Fibroblast of skin of right biceps (primary cell): ENCODE measurements around the gene DNMT3A.

Experiments used
- DNase-seq: peaks from one replicate; pipeline ENCODE4 v3.0.0-alpha.2; 2013

Gene DNMT3A

DNA sequence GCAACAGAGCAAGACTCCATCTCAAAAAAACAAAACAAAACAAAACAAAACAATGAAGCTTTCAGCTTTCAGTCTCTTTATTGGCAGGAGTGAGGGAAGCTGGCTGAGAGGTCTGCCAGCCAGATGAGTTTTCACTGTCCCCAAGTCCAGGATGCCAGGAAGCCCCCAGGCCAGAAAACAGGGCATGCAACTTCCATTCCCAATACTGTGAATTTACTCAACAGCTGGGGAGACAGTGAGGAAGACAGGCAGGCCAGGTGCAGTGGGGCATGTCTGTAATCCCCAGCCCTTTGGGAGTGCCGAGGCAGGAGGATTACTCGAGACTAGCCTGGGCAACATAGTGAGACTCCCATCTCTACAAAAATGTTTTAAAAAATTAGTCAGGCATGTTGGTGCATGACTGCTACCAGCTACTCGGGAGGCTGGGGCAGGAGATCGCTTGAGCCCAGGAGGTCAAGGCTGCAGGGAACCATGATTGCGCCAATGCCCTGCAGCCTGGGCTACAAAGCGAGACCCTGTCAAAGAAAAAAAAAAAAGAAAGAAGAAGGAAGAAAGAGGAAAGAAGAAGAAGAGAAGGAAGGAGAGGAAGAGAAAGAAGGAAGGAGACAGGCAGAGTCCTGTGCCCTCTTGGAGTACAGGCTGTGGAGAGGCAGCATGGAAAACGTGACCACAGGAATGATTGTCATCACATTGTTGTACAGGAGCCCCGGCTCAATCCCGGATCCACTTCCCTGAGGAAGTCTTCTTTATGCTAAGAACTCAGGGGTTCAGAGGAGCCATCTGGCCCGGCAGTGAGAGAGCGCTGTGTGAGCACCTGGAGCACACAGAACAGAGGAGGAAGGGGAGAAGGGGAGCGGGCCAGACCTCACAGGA is 144.2 kb downstream of the DNMT3A start:
- DNase-seq = peak; percentile 52

- no peak for DNase-seq
Observed at GRCh38 chr2:25194576-25195122, 147.1 kb downstream of the DNMT3A start.

DNA sequence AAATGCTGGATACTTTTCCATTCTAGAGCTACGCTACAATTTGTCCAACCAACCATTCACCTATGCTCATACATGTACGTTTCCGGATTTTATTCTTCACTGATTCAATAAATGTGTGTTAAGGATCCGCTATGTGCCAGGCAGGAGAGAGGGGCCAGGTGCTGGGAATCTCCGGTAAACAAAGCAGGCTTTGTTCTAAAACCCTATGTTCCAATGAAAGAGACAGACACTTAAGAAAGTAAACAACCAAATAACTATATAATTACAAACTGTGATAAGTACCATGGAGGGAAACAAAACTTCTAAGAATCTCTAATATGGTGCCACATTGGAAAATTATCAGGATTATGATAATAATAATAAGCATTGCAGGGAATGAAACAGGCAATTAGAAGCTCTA is 151.2 kb downstream of the DNMT3A start:
- no peak for DNase-seq

DNA sequence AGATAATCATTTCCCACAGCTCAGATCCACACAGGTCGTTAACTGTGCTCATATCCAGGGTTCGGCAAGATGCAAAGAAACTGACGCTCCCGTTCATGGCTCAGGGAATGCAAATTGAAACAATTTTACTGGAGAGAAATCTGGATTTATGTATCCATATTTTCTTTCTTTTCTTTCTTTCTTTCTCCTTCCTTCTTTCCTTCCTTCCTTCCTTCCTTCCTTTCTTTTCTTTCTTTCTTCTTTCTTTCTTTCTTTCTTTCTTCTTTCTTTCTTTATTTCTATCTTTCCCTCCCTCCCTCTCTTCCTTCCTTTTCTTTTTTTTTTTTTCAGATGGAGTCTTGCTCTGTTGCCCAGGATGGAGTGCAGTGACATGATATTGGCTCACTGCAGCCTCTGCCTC is 153.3 kb downstream of the DNMT3A start:
- no peak for DNase-seq

DNA sequence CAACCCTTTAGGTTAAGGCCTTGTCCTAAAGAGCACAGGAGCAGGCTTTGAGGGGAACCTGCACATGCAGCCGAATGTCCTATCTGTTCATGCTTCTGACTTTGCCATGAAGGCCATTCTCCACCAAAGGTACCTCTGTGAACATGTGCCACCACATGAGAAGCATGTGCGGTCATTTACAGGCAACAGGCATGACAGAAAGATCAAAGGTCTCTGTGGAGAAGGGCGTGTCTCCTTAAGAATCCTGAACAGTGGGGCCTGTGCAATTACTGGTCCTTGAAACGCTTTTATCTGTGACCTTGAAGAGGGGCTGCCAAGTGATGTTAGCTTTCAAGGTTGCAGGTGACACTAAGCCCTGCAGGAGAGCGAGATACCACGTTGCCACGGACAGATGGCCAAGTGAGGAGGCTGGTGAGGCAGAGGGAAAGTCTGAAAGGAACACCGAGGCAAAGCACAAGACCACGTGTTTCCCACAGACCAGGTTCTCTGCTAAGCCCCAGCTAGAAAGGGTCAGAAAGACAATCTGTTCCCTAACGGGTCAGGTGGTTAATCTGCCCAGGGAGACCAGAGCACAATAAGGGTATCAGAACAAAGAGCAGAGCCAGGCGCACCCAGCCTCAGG is 153.9 kb downstream of the DNMT3A start:
- no peak for DNase-seq

DNA sequence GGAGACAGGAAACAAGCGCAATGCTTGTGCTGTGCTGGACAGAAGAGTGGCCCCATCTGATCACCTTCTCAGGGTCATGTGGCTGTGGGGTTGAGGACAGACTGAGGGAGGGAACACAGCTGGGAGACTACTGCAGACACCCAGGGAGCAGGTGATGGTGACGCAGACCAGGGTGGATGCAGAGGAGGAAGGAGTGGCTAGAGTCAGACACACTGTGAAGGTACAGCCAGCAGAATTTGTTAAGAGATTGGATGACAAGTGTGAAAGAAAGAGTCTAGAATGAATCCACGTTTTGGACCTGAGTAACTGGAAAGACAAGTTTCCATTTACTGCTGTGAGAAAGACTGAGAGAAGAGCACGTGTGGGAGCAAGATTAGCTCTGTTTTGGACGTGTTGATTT is 157.5 kb downstream of the DNMT3A start:
- DNase-seq = no peak

GRCh38 chr2:25178976-25179375 is 162.7 kb downstream of the DNMT3A start:
- no peak for DNase-seq
